Measurements from ENCODE around the gene TAP2.

DNA sequence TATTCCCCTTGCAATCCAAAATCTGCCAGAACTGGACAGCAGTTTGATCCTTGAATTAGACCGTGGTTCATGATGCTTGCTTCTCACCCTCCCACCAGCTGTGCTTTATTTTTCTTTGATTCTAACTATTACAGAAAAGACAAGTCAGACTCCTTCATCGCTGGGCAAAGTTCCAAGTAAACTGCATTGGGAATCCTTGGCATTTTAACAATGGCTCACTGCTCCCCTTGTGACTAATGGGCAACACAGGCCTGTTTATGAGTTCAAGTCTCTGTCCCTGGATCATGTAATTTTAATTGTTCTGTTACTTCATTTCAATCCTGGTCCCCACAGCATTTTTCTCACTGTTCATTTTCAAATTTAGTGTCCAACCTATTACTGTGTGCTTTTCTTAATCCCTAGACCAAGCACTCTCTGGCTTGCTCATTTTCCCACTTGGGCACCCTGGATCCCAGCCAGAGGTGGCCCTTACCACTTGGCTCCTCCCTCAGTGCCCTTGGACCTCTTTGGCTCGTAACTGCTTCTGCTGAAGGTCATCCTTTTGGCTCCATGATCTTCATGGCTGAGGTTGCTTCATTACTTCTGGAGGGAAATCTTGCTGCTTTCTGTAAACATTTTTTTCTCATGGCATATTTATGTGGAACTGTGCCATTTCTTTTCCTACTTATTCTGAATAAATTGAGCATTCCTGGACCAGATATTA lies 48.3 kb upstream of the TAP2 start:
- TF ChIP-seq, protein P1, sequence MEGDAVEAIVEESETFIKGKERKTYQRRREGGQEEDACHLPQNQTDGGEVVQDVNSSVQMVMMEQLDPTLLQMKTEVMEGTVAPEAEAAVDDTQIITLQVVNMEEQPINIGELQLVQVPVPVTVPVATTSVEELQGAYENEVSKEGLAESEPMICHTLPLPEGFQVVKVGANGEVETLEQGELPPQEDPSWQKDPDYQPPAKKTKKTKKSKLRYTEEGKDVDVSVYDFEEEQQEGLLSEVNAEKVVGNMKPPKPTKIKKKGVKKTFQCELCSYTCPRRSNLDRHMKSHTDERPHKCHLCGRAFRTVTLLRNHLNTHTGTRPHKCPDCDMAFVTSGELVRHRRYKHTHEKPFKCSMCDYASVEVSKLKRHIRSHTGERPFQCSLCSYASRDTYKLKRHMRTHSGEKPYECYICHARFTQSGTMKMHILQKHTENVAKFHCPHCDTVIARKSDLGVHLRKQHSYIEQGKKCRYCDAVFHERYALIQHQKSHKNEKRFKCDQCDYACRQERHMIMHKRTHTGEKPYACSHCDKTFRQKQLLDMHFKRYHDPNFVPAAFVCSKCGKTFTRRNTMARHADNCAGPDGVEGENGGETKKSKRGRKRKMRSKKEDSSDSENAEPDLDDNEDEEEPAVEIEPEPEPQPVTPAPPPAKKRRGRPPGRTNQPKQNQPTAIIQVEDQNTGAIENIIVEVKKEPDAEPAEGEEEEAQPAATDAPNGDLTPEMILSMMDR (IDR thresholded peaks at IDR 0.05; ENCODE audit: insufficient read depth, low read length, poor library complexity, severe bottlenecking): no peak
- no peak for TF ChIP-seq EZH2phosphoT487 (conservative IDR thresholded peaks at IDR 0.05; ENCODE audit: low read length)

Measured in SU-DHL-6 (cell line).